DND-41 (cell line): ENCODE data around the gene UNC5C.

ENCODE experiments used
- EZH2 ChIP-seq: IDR thresholded peaks from 3 replicates; pipeline ENCODE4 v1.6.1; 2012; ENCODE audit warnings: borderline replicate concordance, low read depth, mild to moderate bottlenecking, moderate library complexity, low read length, inconsistent platforms; ENCODE audit not compliant: severe bottlenecking
- TF ChIP-seq, protein P1 (sequence below): IDR thresholded peaks from 2 replicates; pipeline ENCODE4 v1.5.1; 2012; ENCODE audit warnings: borderline replicate concordance, low read length, moderate library complexity, mild to moderate bottlenecking; ENCODE audit not compliant: poor library complexity, severe bottlenecking; ENCODE audit errors: extremely low read depth

- TF ChIP-seq, protein P1, sequence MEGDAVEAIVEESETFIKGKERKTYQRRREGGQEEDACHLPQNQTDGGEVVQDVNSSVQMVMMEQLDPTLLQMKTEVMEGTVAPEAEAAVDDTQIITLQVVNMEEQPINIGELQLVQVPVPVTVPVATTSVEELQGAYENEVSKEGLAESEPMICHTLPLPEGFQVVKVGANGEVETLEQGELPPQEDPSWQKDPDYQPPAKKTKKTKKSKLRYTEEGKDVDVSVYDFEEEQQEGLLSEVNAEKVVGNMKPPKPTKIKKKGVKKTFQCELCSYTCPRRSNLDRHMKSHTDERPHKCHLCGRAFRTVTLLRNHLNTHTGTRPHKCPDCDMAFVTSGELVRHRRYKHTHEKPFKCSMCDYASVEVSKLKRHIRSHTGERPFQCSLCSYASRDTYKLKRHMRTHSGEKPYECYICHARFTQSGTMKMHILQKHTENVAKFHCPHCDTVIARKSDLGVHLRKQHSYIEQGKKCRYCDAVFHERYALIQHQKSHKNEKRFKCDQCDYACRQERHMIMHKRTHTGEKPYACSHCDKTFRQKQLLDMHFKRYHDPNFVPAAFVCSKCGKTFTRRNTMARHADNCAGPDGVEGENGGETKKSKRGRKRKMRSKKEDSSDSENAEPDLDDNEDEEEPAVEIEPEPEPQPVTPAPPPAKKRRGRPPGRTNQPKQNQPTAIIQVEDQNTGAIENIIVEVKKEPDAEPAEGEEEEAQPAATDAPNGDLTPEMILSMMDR = no peak
- no peak for TF ChIP-seq EZH2
Observed at GRCh38 chr4:95120456-95120855, 428.3 kb downstream of the UNC5C start.
